ENCODE data around the gene MRAP2. TPM values are rescaled to one million over a fixed set of nuclear protein-coding genes. Genes with fewer than 3 reads are reported as not detected.
"Not testable (repeated sequence)": the region's sequence is repeated elsewhere in the genome, so short reads cannot be mapped to it uniquely, and the experiment has no call there.

Gene MRAP2
- polyA plus RNA-seq, 4 donors, result 0.67 to 6.9 (median 1.5) TPM

GRCh38 chr6:84074988-84075781 lies 41.6 kb downstream of the MRAP2 start:
- DNase-seq (peak in 1 of 2 donors; percentile 7), FAIRE-seq (no peak)
- peaks cover 0 to 2% of the 10 kb centered on the region in 2 donors for H3K9me3 ChIP-seq (ENCODE audit: control insufficient read depth in 2 of 2, insufficient read depth in 1 of 2, low read depth in 1 of 2, low read length in 1 of 2)
- H3K27me3 ChIP-seq (ENCODE audit: control insufficient read depth in 3 of 3, insufficient read depth in 3 of 3, low read length in 3 of 3), result no peaks in the 10 kb centered on the region
- WGBS, 3 donors, result 64 to 78% (median 77%) methylated on average over 6 of the region's 6 CpGs
- H3K27ac ChIP-seq (ENCODE audit: low read depth in 1 of 3, low read length in 2 of 3), result no peak overlapping the region
- no peaks in the 10 kb centered on the region for H3K36me3 ChIP-seq (ENCODE audit: control insufficient read depth in 3 of 3, insufficient read depth in 2 of 3, low read depth in 1 of 3, low read length in 3 of 3)
- H3K4me3 ChIP-seq (ENCODE audit: low read depth in 1 of 3, low read length in 3 of 3), result no peak overlapping the region
- H3K4me1 ChIP-seq (ENCODE audit: control insufficient read depth in 3 of 3, insufficient read depth in 2 of 3, low read depth in 1 of 3, low read length in 2 of 3), result no peaks in the 10 kb centered on the region

- no peaks in the 10 kb centered on the region for H3K27me3 ChIP-seq (ENCODE audit: control insufficient read depth in 3 of 3, insufficient read depth in 3 of 3, low read length in 3 of 3)
- FAIRE-seq, result no peak
- no peaks in the 10 kb centered on the region for H3K4me1 ChIP-seq (ENCODE audit: control insufficient read depth in 3 of 3, insufficient read depth in 2 of 3, low read depth in 1 of 3, low read length in 2 of 3)
- no peak overlapping the region for H3K27ac ChIP-seq (ENCODE audit: low read depth in 1 of 3, low read length in 2 of 3)
- WGBS, 3 donors, result 77 to 86% (median 82%) methylated on average over 2 of the region's 2 CpGs
- no peak overlapping the region for H3K4me3 ChIP-seq (ENCODE audit: low read depth in 1 of 3, low read length in 3 of 3)
- H3K9me3 ChIP-seq (ENCODE audit: control insufficient read depth in 2 of 2, insufficient read depth in 1 of 2, low read depth in 1 of 2, low read length in 1 of 2), result peaks cover 0 to 2% of the 10 kb centered on the region in 2 donors
- DNase-seq, result no peak
- no peaks in the 10 kb centered on the region for H3K36me3 ChIP-seq (ENCODE audit: control insufficient read depth in 3 of 3, insufficient read depth in 2 of 3, low read depth in 1 of 3, low read length in 3 of 3)
Observed at GRCh38 chr6:84077645-84078044, 44.1 kb downstream of the MRAP2 start.

GRCh38 chr6:84078335-84078734 lies 44.8 kb downstream of the MRAP2 start:
- FAIRE-seq (no peak), DNase-seq (no peak)
- Histone ChIP-seq H3K36me3 (ENCODE audit: control insufficient read depth in 3 of 3, insufficient read depth in 2 of 3, low read depth in 1 of 3, low read length in 3 of 3) (no peaks in the 10 kb centered on the region), H3K4me3 (ENCODE audit: low read depth in 1 of 3, low read length in 3 of 3) (no peak overlapping the region), H3K9me3 (ENCODE audit: control insufficient read depth in 2 of 2, insufficient read depth in 1 of 2, low read depth in 1 of 2, low read length in 1 of 2) (no peaks in the 10 kb centered on the region), H3K27ac (ENCODE audit: low read depth in 1 of 3, low read length in 2 of 3) (no peak overlapping the region), H3K4me1 (ENCODE audit: control insufficient read depth in 3 of 3, insufficient read depth in 2 of 3, low read depth in 1 of 3, low read length in 2 of 3) (no peaks in the 10 kb centered on the region), H3K27me3 (ENCODE audit: control insufficient read depth in 3 of 3, insufficient read depth in 3 of 3, low read length in 3 of 3) (no peaks in the 10 kb centered on the region)
- 38 to 58% (median 43%) methylated on average over 1 of the region's 1 CpG for WGBS, 3 donors

- Histone ChIP-seq H3K27me3 (ENCODE audit: control insufficient read depth in 3 of 3, insufficient read depth in 3 of 3, low read length in 3 of 3) (no peaks in the 10 kb centered on the region), H3K36me3 (ENCODE audit: control insufficient read depth in 3 of 3, insufficient read depth in 2 of 3, low read depth in 1 of 3, low read length in 3 of 3) (no peaks in the 10 kb centered on the region), H3K4me1 (ENCODE audit: control insufficient read depth in 3 of 3, insufficient read depth in 2 of 3, low read depth in 1 of 3, low read length in 2 of 3) (no peaks in the 10 kb centered on the region), H3K27ac (ENCODE audit: low read depth in 1 of 3, low read length in 2 of 3) (no peak overlapping the region), H3K9me3 (ENCODE audit: control insufficient read depth in 2 of 2, insufficient read depth in 1 of 2, low read depth in 1 of 2, low read length in 1 of 2) (no peaks in the 10 kb centered on the region), H3K4me3 (ENCODE audit: low read depth in 1 of 3, low read length in 3 of 3) (no peak overlapping the region)
- FAIRE-seq (no peak), DNase-seq (peak in 1 of 2 donors; percentile 3)
- WGBS, 3 donors, result 81 to 86% (median 86%) methylated on average over 2 of the region's 2 CpGs
Observed at GRCh38 chr6:84081222-84081621, 47.6 kb downstream of the MRAP2 start.

- no peaks in the 10 kb centered on the region for H3K9me3 ChIP-seq (ENCODE audit: control insufficient read depth in 2 of 2, insufficient read depth in 1 of 2, low read depth in 1 of 2, low read length in 1 of 2)
- no peak overlapping the region for H3K27ac ChIP-seq (ENCODE audit: low read depth in 1 of 3, low read length in 2 of 3)
- no peak for DNase-seq
- no peaks in the 10 kb centered on the region for H3K36me3 ChIP-seq (ENCODE audit: control insufficient read depth in 3 of 3, insufficient read depth in 2 of 3, low read depth in 1 of 3, low read length in 3 of 3)
- 69 to 79% (median 75%) methylated on average over 11 of the region's 11 CpGs for WGBS, 3 donors
- no peaks in the 10 kb centered on the region for H3K27me3 ChIP-seq (ENCODE audit: control insufficient read depth in 3 of 3, insufficient read depth in 3 of 3, low read length in 3 of 3)
- no peak for FAIRE-seq
- no peaks in the 10 kb centered on the region for H3K4me1 ChIP-seq (ENCODE audit: control insufficient read depth in 3 of 3, insufficient read depth in 2 of 3, low read depth in 1 of 3, low read length in 2 of 3)
- H3K4me3 ChIP-seq (ENCODE audit: low read depth in 1 of 3, low read length in 3 of 3), result no peak overlapping the region
Observed at GRCh38 chr6:84082689-84083265, 49.2 kb downstream of the MRAP2 start.

- not testable (repeated sequence) for H3K27me3 ChIP-seq (ENCODE audit: control insufficient read depth in 3 of 3, insufficient read depth in 3 of 3, low read length in 3 of 3); H3K4me3 ChIP-seq (ENCODE audit: low read depth in 1 of 3, low read length in 3 of 3); H3K4me1 ChIP-seq (ENCODE audit: control insufficient read depth in 3 of 3, insufficient read depth in 2 of 3, low read depth in 1 of 3, low read length in 2 of 3); H3K9me3 ChIP-seq (ENCODE audit: control insufficient read depth in 2 of 2, insufficient read depth in 1 of 2, low read depth in 1 of 2, low read length in 1 of 2); H3K27ac ChIP-seq (ENCODE audit: low read depth in 1 of 3, low read length in 2 of 3); FAIRE-seq; DNase-seq; H3K36me3 ChIP-seq (ENCODE audit: control insufficient read depth in 3 of 3, insufficient read depth in 2 of 3, low read depth in 1 of 3, low read length in 3 of 3)
Observed at GRCh38 chr6:84084705-84085104, 51.1 kb downstream of the MRAP2 start.

- no peak for FAIRE-seq
- Histone ChIP-seq H3K36me3 (ENCODE audit: control insufficient read depth in 3 of 3, insufficient read depth in 2 of 3, low read depth in 1 of 3, low read length in 3 of 3) (no peaks in the 10 kb centered on the region), H3K27ac (ENCODE audit: low read depth in 1 of 3, low read length in 2 of 3) (no peak overlapping the region), H3K27me3 (ENCODE audit: control insufficient read depth in 3 of 3, insufficient read depth in 3 of 3, low read length in 3 of 3) (no peaks in the 10 kb centered on the region), H3K9me3 (ENCODE audit: control insufficient read depth in 2 of 2, insufficient read depth in 1 of 2, low read depth in 1 of 2, low read length in 1 of 2) (no peaks in the 10 kb centered on the region), H3K4me3 (ENCODE audit: low read depth in 1 of 3, low read length in 3 of 3) (no peak overlapping the region), H3K4me1 (ENCODE audit: control insufficient read depth in 3 of 3, insufficient read depth in 2 of 3, low read depth in 1 of 3, low read length in 2 of 3) (no peaks in the 10 kb centered on the region)
- no peak for DNase-seq
- WGBS, 3 donors, result 87 to 96% (median 88%) methylated on average over 1 of the region's 1 CpG
Observed at GRCh38 chr6:84086056-84086455, 52.5 kb downstream of the MRAP2 start.

- no peak overlapping the region for H3K4me3 ChIP-seq (ENCODE audit: low read depth in 1 of 3, low read length in 3 of 3)
- H3K27me3 ChIP-seq (ENCODE audit: control insufficient read depth in 3 of 3, insufficient read depth in 3 of 3, low read length in 3 of 3), result no peaks in the 10 kb centered on the region
- DNase-seq (no peak), FAIRE-seq (no peak)
- 36 to 59% (median 45%) methylated on average over 6 of the region's 6 CpGs for WGBS, 3 donors
- H3K4me1 ChIP-seq (ENCODE audit: control insufficient read depth in 3 of 3, insufficient read depth in 2 of 3, low read depth in 1 of 3, low read length in 2 of 3), result no peaks in the 10 kb centered on the region
- H3K9me3 ChIP-seq (ENCODE audit: control insufficient read depth in 2 of 2, insufficient read depth in 1 of 2, low read depth in 1 of 2, low read length in 1 of 2), result no peaks in the 10 kb centered on the region
- H3K36me3 ChIP-seq (ENCODE audit: control insufficient read depth in 3 of 3, insufficient read depth in 2 of 3, low read depth in 1 of 3, low read length in 3 of 3), result no peaks in the 10 kb centered on the region
- H3K27ac ChIP-seq (ENCODE audit: low read depth in 1 of 3, low read length in 2 of 3), result no peak overlapping the region
Observed at GRCh38 chr6:84086545-84087429, 53.2 kb downstream of the MRAP2 start.

Data from small intestine (tissue), 7 donors.